ENCODE data around the gene MAN1A2.

MAN1A2 gene

DNA sequence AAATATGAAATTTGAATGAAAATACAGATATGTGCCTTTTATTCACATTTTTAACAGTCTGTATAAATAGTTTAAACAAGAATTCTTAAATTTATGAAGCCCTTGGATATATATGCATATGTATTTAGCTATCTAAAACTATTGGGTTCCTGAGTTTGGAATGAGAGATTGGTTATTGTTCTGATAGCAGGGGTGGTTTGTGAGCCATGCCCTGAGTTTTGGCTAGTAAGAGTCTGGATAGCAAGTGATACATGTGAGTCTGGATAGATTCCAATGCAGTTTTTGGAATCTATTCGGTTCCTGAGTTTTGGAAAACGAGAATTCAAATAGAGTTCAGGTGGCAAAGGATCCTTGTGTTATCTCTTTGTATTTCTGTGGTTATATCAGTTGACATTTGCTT is 2.8 kb downstream of the MAN1A2 start:
- DNase-seq (no peak), ATAC-seq (no peak)
- Mint-ChIP-seq H3K4me3 (peak overlapping the region; percentile 90), H3K36me3 (ENCODE audit: low read depth) (peaks cover 2% of the 10 kb centered on the region), H3K4me1 (peaks cover 66% of the 10 kb centered on the region), H3K27me3 (no peaks in the 10 kb centered on the region), H3K9me3 (no peaks in the 10 kb centered on the region), H3K27ac (no peak overlapping the region)

DNA sequence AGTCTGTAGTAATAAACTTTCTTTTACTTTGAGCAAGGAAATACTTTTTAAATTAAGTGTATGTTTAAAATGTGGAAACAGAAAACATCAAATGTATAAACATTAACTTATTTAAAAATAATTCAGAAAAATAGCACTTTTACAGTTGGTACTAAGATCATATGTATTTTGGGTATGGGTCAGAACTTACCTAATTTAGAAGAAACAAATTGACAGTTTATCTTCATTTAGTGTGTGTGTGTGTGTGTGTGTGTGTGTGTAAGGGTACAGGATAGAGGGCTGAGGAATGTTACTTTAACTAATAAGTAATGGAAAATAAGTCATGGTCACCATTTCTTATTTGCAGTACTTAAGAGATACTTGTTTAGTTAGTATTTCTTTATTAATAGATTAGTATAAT is 3.3 kb downstream of the MAN1A2 start:
- H3K27me3 Mint-ChIP-seq = no peaks in the 10 kb centered on the region
- H3K4me3 Mint-ChIP-seq = peak overlapping the region; percentile 90
- peaks cover 4% of the 10 kb centered on the region for H3K36me3 Mint-ChIP-seq (ENCODE audit: low read depth)
- H3K9me3 Mint-ChIP-seq = no peaks in the 10 kb centered on the region
- H3K27ac Mint-ChIP-seq = no peak overlapping the region
- DNase-seq (no peak), ATAC-seq (no peak)
- H3K4me1 Mint-ChIP-seq = peaks cover 61% of the 10 kb centered on the region

DNA sequence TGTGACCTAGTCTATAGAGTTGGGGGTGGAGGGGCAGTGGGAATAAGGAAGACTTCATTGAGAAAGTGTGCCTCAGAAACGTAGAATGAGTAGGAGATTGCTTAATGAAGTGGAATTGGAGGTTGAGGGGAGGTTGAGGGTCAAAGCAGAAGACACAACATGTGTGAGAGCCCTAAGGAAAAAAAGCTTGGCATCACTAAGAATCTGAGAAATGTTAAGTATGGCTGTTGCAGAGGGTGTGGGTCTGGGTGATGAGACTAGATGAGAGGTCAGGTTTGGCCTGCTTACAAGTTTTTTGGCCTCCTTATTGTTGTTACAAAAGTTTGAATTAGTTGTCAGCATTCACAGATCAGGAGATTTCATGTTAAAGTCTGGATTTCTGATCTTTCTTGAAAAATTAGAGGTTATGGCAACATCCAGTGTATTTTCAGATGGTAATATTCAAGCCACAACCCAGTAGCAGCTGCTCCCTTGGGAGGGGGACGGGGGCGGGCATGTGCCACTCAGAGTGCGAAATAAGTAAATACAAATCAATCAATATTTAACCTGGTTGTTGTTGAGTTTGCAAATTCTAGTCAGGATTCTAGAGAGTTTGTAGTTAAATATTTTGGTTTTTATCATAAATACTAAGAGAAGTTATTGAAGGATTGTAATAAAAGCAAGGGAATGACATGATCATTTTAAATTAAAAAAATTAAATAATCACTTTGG is 4.3 kb downstream of the MAN1A2 start:
- peaks cover 52% of the 10 kb centered on the region for H3K4me1 Mint-ChIP-seq
- ATAC-seq = no peak
- H3K4me3 Mint-ChIP-seq = peak overlapping the region; percentile 40
- H3K9me3 Mint-ChIP-seq = no peaks in the 10 kb centered on the region
- no peak for DNase-seq
- H3K27ac Mint-ChIP-seq = no peak overlapping the region
- H3K27me3 Mint-ChIP-seq = no peaks in the 10 kb centered on the region
- H3K36me3 Mint-ChIP-seq (ENCODE audit: low read depth) = peaks cover 5% of the 10 kb centered on the region

DNA sequence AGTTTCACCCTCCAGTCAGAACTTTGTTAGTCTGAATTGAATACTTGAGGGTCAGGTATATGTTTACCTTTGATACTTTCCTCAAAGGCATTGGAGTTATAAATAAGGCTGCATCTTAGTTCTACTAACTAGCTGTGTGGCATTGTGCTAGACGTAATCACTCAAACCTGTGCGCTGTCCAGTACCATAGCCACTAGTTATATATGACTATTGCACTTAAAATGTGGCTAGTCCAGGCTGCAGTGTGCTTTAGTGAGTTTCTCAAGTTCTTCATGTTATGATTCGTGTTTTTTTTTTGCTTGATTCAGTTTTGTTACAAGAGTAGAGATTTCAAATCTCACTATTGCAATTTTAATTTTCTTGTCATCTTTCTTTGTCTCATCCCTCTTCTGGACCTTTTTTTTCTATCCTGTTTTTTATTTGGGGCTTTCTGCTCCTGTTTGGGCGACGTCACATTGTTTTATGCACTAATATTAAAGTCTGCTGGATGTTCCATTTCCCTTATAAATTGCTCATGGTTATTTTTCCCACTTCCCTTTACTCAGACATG is 5.7 kb downstream of the MAN1A2 start:
- Mint-ChIP-seq H3K36me3 (ENCODE audit: low read depth) (peaks cover 5% of the 10 kb centered on the region), H3K27ac (no peak overlapping the region), H3K27me3 (no peaks in the 10 kb centered on the region), H3K4me1 (peaks cover 50% of the 10 kb centered on the region), H3K4me3 (no peak overlapping the region), H3K9me3 (no peaks in the 10 kb centered on the region)
- DNase-seq = no peak
- no peak for ATAC-seq

DNA sequence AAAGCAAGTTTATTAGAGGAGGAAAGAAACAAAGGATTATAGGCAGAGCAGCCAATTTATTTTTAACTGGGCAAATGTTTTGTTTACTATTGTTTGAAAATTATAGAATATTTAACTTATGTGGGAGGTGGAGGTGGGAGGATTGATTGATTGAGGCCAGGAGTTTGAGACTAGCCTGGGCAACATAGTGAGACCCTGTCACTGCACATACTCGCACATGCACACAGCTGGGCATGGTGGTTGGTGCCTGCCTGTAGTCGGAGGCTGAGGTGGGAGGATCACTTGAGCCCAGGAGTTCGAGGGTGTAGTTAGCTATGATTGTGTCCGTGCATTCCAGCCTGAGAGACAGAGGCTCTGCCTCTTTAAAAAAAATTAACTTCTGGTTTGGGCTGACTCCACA is 6.7 kb downstream of the MAN1A2 start:
- no peak for ATAC-seq
- peaks cover 5% of the 10 kb centered on the region for H3K36me3 Mint-ChIP-seq (ENCODE audit: low read depth)
- DNase-seq = no peak
- H3K4me3 Mint-ChIP-seq = no peak overlapping the region
- H3K9me3 Mint-ChIP-seq = no peaks in the 10 kb centered on the region
- no peak overlapping the region for H3K27ac Mint-ChIP-seq
- peaks cover 46% of the 10 kb centered on the region for H3K4me1 Mint-ChIP-seq
- no peaks in the 10 kb centered on the region for H3K27me3 Mint-ChIP-seq

DNA sequence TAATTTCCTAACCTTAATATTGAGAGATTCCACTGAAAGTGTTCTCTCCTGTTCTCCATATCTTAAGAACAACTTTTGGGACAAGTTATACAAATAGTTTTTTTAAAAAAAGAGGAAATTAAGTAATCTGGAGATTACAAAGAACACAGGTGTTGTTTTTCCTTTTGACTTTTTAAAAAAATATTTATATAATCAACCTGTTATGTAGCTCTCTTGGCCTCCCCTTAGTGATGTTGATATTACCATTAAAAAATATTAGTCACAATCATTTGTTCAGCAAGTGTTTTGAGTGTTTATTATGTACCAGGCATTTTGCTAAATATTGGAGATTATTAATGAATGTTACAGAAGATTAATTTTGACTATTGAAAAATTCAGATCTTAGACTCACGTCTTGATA is 8.1 kb downstream of the MAN1A2 start:
- Mint-ChIP-seq H3K36me3 (ENCODE audit: low read depth) (peaks cover 8% of the 10 kb centered on the region), H3K4me3 (no peak overlapping the region), H3K27me3 (no peaks in the 10 kb centered on the region), H3K9me3 (peaks cover 3% of the 10 kb centered on the region), H3K4me1 (peaks cover 35% of the 10 kb centered on the region), H3K27ac (no peak overlapping the region)
- no peak for DNase-seq
- ATAC-seq = no peak

DNA sequence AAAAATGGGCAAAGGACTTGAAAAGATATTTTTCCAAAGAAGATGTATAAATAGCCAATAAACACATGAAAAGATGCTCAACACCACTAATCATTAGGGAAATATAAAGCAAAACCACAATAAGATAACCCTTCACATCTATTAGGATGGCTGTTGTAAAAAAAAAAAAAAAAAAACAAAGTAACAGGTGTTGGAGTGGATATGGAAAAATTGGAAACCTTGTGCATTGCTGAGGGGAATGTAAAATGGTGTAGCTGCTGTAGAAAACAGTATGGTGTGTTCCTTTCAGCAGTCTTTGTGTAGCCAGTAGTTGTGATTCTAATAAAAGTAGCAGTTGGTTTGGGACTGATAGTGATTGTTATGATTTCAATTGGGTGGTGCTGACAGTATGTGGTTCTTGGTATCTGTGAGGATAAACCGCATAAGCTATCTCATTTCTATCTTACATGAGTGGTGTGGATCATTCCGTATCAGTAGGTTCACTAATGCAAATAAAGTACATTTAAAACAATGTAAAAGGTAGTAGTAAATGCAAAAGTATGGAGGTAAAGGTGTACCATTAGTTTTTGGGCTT is 19.9 kb downstream of the MAN1A2 start:
- no peaks in the 10 kb centered on the region for H3K27me3 Mint-ChIP-seq
- DNase-seq (no peak), ATAC-seq (no peak)
- peaks cover 47% of the 10 kb centered on the region for H3K4me1 Mint-ChIP-seq
- H3K27ac Mint-ChIP-seq = no peak overlapping the region
- H3K9me3 Mint-ChIP-seq = peaks cover 6% of the 10 kb centered on the region
- H3K4me3 Mint-ChIP-seq = no peak overlapping the region
- peaks cover 13% of the 10 kb centered on the region for H3K36me3 Mint-ChIP-seq (ENCODE audit: low read depth)

DNA sequence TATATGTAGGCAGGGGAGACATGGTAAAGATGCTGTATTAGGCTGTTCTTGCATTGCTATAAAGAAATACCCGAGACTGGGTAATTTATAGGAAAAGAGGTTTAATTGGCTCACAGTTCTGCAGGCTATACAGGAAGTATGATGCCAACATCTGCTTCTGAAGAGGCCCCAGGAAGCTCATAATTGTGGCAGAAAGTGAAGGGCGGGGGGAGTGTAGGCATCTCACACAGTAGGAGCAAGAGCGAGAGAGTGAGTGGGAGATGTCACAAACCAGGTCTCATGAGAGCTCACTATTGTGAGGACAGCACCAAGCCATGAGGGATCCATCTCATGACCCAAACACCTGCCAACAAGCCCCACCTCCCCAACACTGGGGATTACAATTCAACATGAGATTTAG is 21.1 kb downstream of the MAN1A2 start:
- peaks cover 7% of the 10 kb centered on the region for H3K36me3 Mint-ChIP-seq (ENCODE audit: low read depth)
- no peak for DNase-seq
- H3K4me1 Mint-ChIP-seq = peaks cover 56% of the 10 kb centered on the region
- peak overlapping the region; percentile 9 for H3K27ac Mint-ChIP-seq
- peaks cover 6% of the 10 kb centered on the region for H3K9me3 Mint-ChIP-seq
- H3K27me3 Mint-ChIP-seq = no peaks in the 10 kb centered on the region
- ATAC-seq = no peak
- no peak overlapping the region for H3K4me3 Mint-ChIP-seq

DNA sequence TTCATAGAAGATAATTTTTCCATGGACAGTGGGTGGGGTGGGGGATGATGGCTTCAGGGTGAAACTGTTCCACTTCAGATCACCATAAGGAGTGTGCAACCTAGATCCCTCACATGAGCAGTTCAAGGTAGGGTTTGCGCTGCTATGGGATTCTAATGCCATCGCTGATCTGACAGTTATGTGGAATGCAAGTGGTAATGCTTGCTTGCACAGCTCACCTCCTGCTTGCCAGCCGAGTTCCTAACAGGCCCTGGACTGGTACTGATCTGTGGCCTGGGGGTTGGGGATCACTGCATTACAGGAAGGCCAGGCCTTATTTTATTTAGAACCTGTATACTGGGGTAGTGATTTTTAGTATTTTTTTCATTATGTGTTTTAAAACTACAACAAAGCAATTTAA is 22.0 kb downstream of the MAN1A2 start:
- no peak overlapping the region for H3K27ac Mint-ChIP-seq
- H3K27me3 Mint-ChIP-seq = no peaks in the 10 kb centered on the region
- DNase-seq (no peak), ATAC-seq (no peak)
- no peak overlapping the region for H3K4me3 Mint-ChIP-seq
- H3K4me1 Mint-ChIP-seq = peaks cover 57% of the 10 kb centered on the region
- peaks cover 3% of the 10 kb centered on the region for H3K36me3 Mint-ChIP-seq (ENCODE audit: low read depth)
- no peaks in the 10 kb centered on the region for H3K9me3 Mint-ChIP-seq

DNA sequence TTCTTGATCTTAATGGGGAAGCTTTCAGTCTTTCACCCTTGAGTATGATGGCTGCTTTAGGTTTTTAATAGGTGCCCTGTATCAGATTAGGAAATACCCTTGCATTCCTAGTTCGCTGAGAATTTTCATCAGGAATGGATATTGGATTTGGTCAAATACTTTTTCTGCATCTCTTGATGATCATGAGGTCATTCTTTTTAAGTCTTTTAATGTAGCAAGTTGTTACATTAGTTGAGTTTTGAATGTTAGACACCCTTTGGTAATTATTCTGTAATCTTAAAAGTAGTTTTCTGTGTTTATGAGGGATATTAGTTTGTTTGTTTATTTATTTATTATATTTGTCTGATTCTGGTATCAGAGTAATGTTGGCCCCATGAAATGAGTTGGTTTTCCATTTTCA is 22.5 kb downstream of the MAN1A2 start:
- H3K9me3 Mint-ChIP-seq = no peaks in the 10 kb centered on the region
- no peaks in the 10 kb centered on the region for H3K27me3 Mint-ChIP-seq
- H3K36me3 Mint-ChIP-seq (ENCODE audit: low read depth) = peaks cover 3% of the 10 kb centered on the region
- H3K4me1 Mint-ChIP-seq = peaks cover 61% of the 10 kb centered on the region
- H3K27ac Mint-ChIP-seq = no peak overlapping the region
- no peak for ATAC-seq
- H3K4me3 Mint-ChIP-seq = no peak overlapping the region
- DNase-seq = no peak

DNA sequence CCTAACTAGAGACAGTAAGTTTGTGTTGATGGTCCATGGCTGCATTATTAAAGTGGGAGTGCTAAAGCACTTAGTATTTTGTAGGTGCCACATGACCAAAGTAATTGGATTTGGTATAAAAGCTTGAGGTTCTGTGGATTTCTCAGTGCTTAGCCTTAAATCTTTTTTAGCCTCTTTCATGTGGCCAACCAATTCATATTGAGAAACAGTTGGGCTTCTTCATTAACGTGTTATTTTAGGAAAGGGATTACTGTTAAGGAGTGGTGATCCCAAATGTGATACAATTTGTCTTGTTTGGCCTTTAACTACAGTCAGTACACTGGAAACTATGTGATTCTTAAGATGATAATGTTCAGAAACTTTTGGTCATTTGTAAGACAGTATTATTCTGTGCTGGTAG is 25.5 kb downstream of the MAN1A2 start:
- H3K9me3 Mint-ChIP-seq = no peaks in the 10 kb centered on the region
- H3K4me3 Mint-ChIP-seq = no peak overlapping the region
- H3K27me3 Mint-ChIP-seq = no peaks in the 10 kb centered on the region
- peaks cover 59% of the 10 kb centered on the region for H3K4me1 Mint-ChIP-seq
- no peak overlapping the region for H3K27ac Mint-ChIP-seq
- DNase-seq (no peak), ATAC-seq (no peak)
- H3K36me3 Mint-ChIP-seq (ENCODE audit: low read depth) = peaks cover 3% of the 10 kb centered on the region

DNA sequence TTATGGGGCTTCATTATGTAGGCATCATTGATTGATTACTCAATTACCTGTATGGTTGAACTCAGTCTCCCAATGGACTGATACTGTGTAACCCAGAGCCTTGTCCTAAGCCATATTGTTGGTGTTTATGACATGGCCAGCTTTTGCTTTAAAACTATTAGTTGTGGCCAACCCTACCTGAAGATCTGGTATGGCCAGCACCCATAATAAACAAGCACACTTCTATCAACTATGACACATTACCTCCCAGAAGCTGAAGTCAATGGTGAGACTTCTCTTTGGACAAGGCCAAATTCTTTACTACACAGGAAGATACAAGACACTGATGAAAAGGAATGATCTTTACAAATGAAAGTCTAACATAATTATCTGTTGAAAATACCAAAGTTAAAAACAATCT is 28.8 kb downstream of the MAN1A2 start:
- Mint-ChIP-seq H3K4me3 (no peak overlapping the region), H3K27ac (no peak overlapping the region), H3K27me3 (no peaks in the 10 kb centered on the region), H3K36me3 (ENCODE audit: low read depth) (peaks cover 3% of the 10 kb centered on the region), H3K4me1 (peaks cover 54% of the 10 kb centered on the region), H3K9me3 (peaks cover 4% of the 10 kb centered on the region)
- DNase-seq (no peak), ATAC-seq (no peak)

DNA sequence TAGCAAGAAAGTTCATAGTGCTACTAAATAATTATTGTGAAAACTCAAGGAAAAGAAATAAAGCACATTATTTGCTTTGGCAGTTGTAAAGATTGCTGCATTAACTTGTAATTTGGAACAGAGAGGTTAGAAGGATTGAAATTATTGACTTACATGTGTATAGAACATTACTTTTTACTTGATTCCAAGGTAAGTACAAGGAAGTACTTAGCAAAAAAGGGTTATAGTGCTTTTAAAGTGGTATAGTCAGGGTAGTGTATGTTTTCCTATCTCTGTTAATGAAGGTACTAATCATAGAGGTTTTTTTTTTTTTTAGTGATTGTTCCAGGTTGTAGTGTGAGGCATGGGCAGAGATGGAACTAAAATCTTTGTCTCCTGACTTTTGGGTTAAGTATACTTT is 29.4 kb downstream of the MAN1A2 start:
- H3K4me1 Mint-ChIP-seq = peaks cover 54% of the 10 kb centered on the region
- ATAC-seq (no peak), DNase-seq (no peak)
- peaks cover 4% of the 10 kb centered on the region for H3K9me3 Mint-ChIP-seq
- H3K27me3 Mint-ChIP-seq = no peaks in the 10 kb centered on the region
- peaks cover 6% of the 10 kb centered on the region for H3K36me3 Mint-ChIP-seq (ENCODE audit: low read depth)
- no peak overlapping the region for H3K4me3 Mint-ChIP-seq
- no peak overlapping the region for H3K27ac Mint-ChIP-seq

DNA sequence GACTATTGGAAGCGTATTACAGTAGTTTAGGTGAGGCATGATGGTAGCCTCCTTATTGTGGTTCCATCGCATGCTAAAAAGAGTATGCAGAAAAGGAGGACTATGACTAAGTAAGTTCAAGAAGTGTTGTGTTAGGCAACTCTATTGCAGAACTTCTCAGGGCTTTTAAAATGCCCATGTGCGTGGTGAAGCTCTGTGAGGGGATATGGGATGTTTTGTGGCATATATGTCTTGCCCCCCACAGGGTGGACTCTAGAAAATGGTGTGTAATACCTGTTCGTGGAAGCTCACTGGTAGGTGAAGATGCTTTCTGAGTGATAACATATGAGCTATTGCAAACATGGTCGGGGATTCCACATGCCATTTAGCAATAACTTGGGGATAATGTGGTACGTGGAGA is 31.7 kb downstream of the MAN1A2 start:
- Mint-ChIP-seq H3K9me3 (peaks cover 13% of the 10 kb centered on the region), H3K4me1 (peaks cover 42% of the 10 kb centered on the region), H3K27ac (no peak overlapping the region), H3K4me3 (no peak overlapping the region), H3K27me3 (no peaks in the 10 kb centered on the region), H3K36me3 (ENCODE audit: low read depth) (peaks cover 26% of the 10 kb centered on the region)
- DNase-seq (no peak), ATAC-seq (no peak)

DNA sequence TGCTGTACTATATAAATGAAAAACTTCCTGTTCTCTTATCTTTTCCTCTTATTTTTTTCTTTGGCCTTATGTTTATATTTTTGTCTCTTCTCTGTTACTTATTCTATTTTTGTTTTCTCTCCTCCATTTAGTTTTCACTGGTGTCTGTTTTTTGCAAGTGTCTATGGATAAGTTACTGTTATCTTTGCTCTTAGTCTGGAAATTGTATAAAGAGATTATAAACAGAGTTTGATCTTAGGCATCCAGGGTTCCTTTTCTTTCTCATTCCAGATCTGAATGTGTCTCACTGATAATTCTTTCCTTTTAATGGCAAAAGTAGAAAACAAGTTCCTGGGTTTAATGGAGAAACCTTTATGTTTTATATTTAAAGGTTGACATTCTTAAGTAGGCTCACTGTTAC is 34.5 kb downstream of the MAN1A2 start:
- Mint-ChIP-seq H3K9me3 (peaks cover 16% of the 10 kb centered on the region), H3K36me3 (ENCODE audit: low read depth) (peaks cover 45% of the 10 kb centered on the region), H3K4me1 (peaks cover 27% of the 10 kb centered on the region), H3K27ac (no peak overlapping the region), H3K4me3 (no peak overlapping the region), H3K27me3 (no peaks in the 10 kb centered on the region)
- no peak for ATAC-seq
- no peak for DNase-seq

Measured in activated naive CD8-positive, alpha-beta T cell treated with anti-CD3 and anti-CD28 coated beads, Interleukin-2, amount 50 U/mL, for 24 hours (primary cell).